ENCODE results near the gene KCNQ1OT1.

Gene KCNQ1OT1

DNA sequence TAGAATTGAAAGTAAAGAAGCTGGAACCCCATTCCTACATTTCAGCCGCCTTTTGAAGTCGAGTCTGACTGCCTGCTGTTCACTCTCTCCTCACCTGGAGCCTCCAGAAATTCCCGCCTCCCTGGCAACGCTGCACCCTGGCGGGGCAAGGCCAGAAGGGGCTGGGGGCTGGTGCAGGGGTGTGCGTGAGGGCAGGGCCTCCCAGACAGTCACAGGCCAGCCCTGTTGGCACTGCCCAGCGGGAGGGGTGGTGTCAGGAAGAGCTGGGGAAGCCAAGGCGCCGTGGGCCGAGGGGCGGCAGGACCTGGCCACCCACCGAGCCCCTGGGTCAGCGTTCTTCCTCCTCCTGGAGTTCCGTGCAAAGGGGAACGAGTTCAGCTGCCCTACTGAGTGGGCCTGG lies 123.2 kb downstream of the KCNQ1OT1 start:
- TF ChIP-seq, protein P1, sequence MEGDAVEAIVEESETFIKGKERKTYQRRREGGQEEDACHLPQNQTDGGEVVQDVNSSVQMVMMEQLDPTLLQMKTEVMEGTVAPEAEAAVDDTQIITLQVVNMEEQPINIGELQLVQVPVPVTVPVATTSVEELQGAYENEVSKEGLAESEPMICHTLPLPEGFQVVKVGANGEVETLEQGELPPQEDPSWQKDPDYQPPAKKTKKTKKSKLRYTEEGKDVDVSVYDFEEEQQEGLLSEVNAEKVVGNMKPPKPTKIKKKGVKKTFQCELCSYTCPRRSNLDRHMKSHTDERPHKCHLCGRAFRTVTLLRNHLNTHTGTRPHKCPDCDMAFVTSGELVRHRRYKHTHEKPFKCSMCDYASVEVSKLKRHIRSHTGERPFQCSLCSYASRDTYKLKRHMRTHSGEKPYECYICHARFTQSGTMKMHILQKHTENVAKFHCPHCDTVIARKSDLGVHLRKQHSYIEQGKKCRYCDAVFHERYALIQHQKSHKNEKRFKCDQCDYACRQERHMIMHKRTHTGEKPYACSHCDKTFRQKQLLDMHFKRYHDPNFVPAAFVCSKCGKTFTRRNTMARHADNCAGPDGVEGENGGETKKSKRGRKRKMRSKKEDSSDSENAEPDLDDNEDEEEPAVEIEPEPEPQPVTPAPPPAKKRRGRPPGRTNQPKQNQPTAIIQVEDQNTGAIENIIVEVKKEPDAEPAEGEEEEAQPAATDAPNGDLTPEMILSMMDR (IDR thresholded peaks at IDR 0.05; ENCODE audit: extremely low read depth, insufficient read depth, missing control alignments) = no peak
- no peak for DNase-seq (ENCODE audit: low spot score)
- in situ Hi-C loops (cut with MboI; ENCODE audit: low pct_unique_long_range_greater_than_20kb, low sequenced_read_pairs, unreplicated experiment) = no loop called here

DNA sequence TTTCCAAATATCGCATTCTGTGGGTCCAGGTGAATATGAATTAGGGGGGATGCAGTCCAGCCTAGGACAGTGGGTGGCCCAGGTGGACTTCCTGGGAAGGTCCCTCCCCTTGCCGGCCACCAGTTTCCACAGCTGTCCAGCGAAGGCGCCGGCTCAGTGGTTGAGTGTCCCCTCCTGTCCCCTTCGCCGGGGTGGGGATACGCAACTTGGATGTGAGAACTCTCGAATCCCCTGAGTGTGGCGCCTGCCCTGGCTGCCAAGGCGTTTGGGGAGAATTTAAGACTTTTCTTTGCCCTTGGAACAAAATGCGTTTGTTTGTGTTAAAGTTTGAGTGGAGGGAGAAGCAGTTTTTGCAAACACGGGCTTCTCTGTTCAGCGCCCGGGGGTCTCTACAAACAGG lies 123.7 kb downstream of the KCNQ1OT1 start:
- TF ChIP-seq, protein P1 (IDR thresholded peaks at IDR 0.05; ENCODE audit: extremely low read depth, insufficient read depth, missing control alignments) = no peak
- DNase-seq (ENCODE audit: low spot score) = no peak
- in situ Hi-C loops (cut with MboI; ENCODE audit: low pct_unique_long_range_greater_than_20kb, low sequenced_read_pairs, unreplicated experiment) = no loop called here

DNA sequence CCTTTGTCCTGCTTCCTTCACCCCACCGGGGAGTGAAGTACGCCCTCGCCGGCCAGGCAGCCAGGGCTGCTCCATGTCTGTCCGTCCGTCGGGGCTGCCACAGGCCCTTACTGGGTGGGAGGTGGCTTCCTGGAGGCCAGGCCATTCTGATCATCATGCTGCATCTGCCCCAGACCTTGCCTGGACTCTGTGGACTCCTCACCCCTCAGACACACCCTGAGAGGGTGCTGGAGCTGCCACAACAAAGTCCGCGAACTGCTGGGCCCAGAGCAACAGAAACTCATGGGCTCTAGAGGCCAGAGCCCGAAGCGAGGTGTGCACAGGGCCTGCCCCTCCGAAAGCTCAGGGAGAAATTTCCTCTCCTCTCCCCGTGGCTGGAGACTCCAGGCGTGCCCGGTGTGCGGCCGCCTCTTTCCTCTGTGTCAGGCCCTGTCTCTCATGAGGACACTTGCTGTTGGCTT lies 124.2 kb downstream of the KCNQ1OT1 start:
- in situ Hi-C loops (cut with MboI; ENCODE audit: low pct_unique_long_range_greater_than_20kb, low sequenced_read_pairs, unreplicated experiment) = no loop called here
- TF ChIP-seq, protein P1 (IDR thresholded peaks at IDR 0.05; ENCODE audit: extremely low read depth, insufficient read depth, missing control alignments) = no peak
- DNase-seq (ENCODE audit: low spot score) = no peak

DNA sequence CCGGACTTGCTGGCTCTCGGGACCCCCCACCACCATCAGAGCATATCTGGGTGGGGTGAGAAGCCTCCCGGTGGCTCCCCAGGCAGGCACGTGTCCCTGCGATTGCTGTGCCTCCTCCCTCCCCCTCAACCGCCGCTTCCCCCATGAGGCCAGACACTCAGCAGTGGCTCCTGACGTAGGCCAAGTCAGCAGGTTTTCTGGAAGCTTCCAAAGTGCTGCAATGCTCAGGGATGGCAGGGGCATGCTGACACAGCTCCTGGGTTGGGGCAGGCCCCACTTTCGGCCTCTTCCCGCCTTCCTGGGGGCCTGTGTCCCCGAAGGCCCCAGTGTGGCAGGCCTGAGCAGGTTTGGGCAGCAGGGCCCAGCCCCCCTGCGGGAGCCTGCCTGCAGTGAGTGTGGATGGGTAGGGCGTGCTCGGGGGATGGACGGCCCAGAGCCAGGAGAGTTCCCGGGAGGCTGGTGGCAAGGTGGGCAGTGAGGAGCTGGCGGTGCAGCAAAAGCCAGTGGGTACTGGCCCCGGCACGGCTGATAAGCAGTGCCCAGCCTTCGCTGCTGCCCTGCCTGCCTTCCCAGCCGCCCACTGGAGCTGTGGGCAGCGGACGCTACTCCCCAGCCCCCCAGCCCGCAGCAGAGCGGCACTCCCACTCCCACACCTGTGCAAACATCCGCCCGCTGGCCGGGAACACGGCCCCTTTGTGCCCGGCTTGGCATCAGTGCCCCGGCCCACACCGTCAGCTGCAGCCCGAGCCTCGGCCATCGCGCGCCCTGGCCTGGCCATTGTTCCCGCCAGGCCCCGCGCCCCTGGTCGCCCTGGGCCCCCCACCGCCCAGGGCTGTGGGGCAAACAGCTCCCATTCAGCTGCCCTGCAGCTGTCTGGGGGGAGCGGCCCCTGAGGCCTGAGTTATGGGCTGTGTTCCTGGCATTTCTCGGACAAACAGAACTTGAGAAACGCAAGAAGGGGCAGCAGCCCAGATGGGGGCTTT lies 125.0 kb downstream of the KCNQ1OT1 start:
- TF ChIP-seq, protein P1 (IDR thresholded peaks at IDR 0.05; ENCODE audit: extremely low read depth, insufficient read depth, missing control alignments) = no peak
- in situ Hi-C loops (cut with MboI; ENCODE audit: low pct_unique_long_range_greater_than_20kb, low sequenced_read_pairs, unreplicated experiment) = no loop called here
- no peak for DNase-seq (ENCODE audit: low spot score)

DNA sequence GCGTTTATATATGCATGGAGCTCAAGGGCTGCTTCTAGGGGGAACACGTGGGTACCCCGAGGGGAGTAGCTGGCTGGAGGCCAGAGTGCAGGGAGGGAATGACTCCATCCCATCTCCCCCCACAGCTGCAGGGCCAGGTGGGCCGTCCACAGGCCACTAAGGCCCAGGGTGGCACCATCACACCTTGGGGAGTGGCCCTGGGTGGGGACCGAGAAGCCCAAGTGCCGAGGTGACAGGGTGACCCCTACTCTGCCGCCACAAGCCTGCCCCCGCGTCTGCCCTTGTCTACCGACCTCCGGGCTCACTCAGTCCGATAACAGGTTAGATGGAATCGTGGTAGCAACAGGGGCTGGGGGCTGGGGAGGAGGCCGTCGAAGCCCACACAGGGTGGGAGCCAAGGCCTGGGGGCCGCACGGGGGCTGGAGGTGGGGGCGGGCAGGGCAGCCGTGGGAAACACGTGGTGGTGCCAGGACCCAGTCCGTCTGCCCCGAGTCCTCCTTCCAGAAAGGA lies 125.7 kb downstream of the KCNQ1OT1 start:
- in situ Hi-C loops (cut with MboI; ENCODE audit: low pct_unique_long_range_greater_than_20kb, low sequenced_read_pairs, unreplicated experiment) = no loop called here
- DNase-seq (ENCODE audit: low spot score) = no peak
- TF ChIP-seq, protein P1 (IDR thresholded peaks at IDR 0.05; ENCODE audit: extremely low read depth, insufficient read depth, missing control alignments) = no peak

DNA sequence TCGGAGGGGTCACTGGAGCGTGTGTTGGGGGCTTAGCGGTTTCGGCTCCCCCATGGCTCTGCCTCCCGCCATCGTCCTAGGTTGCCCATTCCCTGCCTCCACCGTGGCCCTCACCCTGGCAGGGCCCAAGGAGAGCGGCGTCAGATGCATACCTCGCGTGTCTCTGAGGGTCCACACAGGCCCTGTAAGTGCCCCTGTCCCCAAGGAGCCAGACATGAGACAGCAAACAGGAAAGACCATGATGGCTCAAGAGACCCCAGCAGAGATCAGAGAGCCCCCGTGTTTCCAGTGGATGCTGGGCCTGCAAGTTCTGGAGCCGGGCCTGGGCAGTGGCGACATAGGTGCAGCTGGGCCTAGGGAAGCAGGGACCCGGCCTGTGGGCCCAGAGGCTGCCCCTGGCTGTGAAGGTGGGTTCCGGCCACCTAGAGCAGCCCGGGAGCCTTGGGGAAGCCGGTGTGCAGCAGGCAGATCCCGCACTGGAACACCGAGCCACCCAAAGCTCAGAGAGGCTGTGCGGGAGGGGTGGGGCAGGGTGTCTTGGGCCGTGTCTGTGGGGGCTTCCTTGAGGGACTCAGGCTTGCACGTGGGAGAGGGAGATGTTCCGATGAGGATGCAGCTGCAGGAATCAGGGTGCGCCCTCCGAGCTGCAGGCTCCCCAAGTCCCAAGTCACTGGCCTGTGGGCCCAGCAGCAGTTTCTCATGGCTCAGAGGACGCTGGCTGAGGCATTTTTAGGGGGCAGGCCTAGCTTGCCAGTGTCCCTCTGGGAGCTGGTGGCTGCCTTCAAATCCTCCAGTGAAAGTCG lies 126.4 kb downstream of the KCNQ1OT1 start:
- in situ Hi-C loops (cut with MboI; ENCODE audit: low pct_unique_long_range_greater_than_20kb, low sequenced_read_pairs, unreplicated experiment) = no loop called here
- TF ChIP-seq, protein P1 (IDR thresholded peaks at IDR 0.05; ENCODE audit: extremely low read depth, insufficient read depth, missing control alignments) = no peak

More for the DNA sequence above, 126.4 kb downstream of the KCNQ1OT1 start:
- DNase-seq (ENCODE audit: low spot score) = no peak

Measured in GM13977 (cell line).